Measurements from ENCODE around the gene PARD3.

DNA sequence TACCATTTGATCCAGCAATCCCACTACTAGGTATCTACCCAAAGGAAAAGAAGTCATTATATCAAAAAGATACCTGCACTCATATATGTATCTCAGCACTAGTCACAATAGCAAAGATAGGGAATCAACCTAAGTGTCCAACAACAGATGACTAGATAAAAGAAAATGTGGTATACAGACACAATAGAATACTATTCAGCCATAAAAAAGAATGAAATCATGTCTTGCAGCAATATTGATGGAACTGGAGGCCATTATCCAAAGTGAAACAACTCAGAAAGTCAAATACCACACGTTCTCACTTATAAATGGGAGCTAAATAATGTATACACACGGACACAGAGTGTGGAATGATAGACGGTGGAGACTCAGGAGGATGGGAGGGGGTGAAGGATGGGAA, 146.0 kb downstream of the PARD3 start:
- TF ChIP-seq, protein P1, sequence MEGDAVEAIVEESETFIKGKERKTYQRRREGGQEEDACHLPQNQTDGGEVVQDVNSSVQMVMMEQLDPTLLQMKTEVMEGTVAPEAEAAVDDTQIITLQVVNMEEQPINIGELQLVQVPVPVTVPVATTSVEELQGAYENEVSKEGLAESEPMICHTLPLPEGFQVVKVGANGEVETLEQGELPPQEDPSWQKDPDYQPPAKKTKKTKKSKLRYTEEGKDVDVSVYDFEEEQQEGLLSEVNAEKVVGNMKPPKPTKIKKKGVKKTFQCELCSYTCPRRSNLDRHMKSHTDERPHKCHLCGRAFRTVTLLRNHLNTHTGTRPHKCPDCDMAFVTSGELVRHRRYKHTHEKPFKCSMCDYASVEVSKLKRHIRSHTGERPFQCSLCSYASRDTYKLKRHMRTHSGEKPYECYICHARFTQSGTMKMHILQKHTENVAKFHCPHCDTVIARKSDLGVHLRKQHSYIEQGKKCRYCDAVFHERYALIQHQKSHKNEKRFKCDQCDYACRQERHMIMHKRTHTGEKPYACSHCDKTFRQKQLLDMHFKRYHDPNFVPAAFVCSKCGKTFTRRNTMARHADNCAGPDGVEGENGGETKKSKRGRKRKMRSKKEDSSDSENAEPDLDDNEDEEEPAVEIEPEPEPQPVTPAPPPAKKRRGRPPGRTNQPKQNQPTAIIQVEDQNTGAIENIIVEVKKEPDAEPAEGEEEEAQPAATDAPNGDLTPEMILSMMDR (IDR thresholded peaks at IDR 0.05; ENCODE audit: insufficient read depth, low read depth, low read length): no peak
- no peak for TF ChIP-seq EZH2 (IDR thresholded peaks at IDR 0.05; ENCODE audit: insufficient read depth, low read length)

All from astrocyte (in vitro differentiated cells and primary cell).